Subcutaneous adipose tissue (tissue), 4 donors: ENCODE measurements around the gene TICRR. TPM values are rescaled to one million over a fixed set of nuclear protein-coding genes. Genes with fewer than 3 reads are reported as not detected.

Experiments
- total RNA-seq, 4 donors: library from RNA; depleted of rRNA; stranded (reverse); fragments of >200 nt; gene quantifications; one replicate each; pipeline ENCODE4 v1.1.0, GENCODE V29; 2016
- TF ChIP-seq, protein P1 (sequence below): fragments of 450-650 bp; IDR thresholded peaks from one replicate; pipeline ENCODE4 v1.5.1; 2016; ENCODE audit warnings: low read depth, mild to moderate bottlenecking, control low read depth, antibody characterized with exemption, moderate library complexity

Gene TICRR
- total RNA-seq, 4 donors from 2014 or later = 0.22 to 0.51 (median 0.38) TPM; not detected in 1

DNA sequence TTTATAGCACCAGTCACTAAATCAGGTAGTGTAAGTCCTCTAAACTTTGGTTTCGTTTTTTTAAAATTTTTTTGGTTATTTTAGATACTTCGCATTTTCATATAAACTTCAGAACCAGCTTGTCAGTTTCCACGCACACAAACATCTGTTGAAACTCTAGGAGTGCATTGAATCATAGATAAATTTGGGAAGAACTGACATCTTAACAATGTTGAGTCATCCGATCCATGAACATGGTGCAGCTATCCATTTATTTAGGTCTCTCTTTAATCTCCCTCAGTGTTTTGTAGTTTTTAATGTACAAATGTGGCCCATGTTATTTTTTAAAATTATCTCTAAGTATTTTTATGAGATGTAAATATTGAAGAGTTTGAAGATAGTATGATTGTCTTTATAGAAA lies 17.7 kb downstream of the TICRR start:
- TF ChIP-seq, protein P1, sequence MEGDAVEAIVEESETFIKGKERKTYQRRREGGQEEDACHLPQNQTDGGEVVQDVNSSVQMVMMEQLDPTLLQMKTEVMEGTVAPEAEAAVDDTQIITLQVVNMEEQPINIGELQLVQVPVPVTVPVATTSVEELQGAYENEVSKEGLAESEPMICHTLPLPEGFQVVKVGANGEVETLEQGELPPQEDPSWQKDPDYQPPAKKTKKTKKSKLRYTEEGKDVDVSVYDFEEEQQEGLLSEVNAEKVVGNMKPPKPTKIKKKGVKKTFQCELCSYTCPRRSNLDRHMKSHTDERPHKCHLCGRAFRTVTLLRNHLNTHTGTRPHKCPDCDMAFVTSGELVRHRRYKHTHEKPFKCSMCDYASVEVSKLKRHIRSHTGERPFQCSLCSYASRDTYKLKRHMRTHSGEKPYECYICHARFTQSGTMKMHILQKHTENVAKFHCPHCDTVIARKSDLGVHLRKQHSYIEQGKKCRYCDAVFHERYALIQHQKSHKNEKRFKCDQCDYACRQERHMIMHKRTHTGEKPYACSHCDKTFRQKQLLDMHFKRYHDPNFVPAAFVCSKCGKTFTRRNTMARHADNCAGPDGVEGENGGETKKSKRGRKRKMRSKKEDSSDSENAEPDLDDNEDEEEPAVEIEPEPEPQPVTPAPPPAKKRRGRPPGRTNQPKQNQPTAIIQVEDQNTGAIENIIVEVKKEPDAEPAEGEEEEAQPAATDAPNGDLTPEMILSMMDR = no peak

GRCh38 chr15:89599021-89599420 lies 23.8 kb downstream of the TICRR start:
- TF ChIP-seq, protein P1 = no peak

- TF ChIP-seq, protein P1 = no peak
Observed at GRCh38 chr15:89611317-89611716, 36.0 kb downstream of the TICRR start.

GRCh38 chr15:89613031-89613430 lies 37.8 kb downstream of the TICRR start:
- TF ChIP-seq, protein P1 = no peak

GRCh38 chr15:89614164-89614563 lies 38.9 kb downstream of the TICRR start:
- TF ChIP-seq, protein P1 = no peak

- TF ChIP-seq, protein P1 = no peak
Observed at GRCh38 chr15:89615135-89615534, 39.9 kb downstream of the TICRR start.

- TF ChIP-seq, protein P1 = no peak
Observed at GRCh38 chr15:89616228-89616627, 41.0 kb downstream of the TICRR start.

- TF ChIP-seq, protein P1 = no peak
Observed at GRCh38 chr15:89621547-89621946, 46.3 kb downstream of the TICRR start.
